ENCODE data around the gene NOL4L. TPM values are rescaled to one million over a fixed set of nuclear protein-coding genes. Genes with fewer than 3 reads are reported as not detected.

Gene NOL4L
- total RNA-seq, 4 donors from 2014 or later, result 45.6 to 105 (median 85.9) TPM

- Histone ChIP-seq H3K4me1 (peaks cover 8 to 30% (median 15%) of the 10 kb centered on the region in 4 donors), H3K27me3 (no peaks in the 10 kb centered on the region), H3K4me3 (no peak overlapping the region), H3K36me3 (peaks cover 0 to 29% (median 14%) of the 10 kb centered on the region in 4 donors), H3K27ac (no peak overlapping the region), H3K9me3 (no peaks in the 10 kb centered on the region)
- in situ Hi-C loops (cut with MboI; ENCODE audit: low pct_ligation_motif_present in 1 of 4, low pct_unique_long_range_greater_than_20kb in 1 of 4, low sequenced_read_pairs in 3 of 4) (no loop called here), intact Hi-C loops (cut with DNase I; ENCODE audit: low total_unique reads) (no loop called here)
- TF ChIP-seq EP300 (IDR thresholded peaks at IDR 0.05; ENCODE audit: low read depth), result no peak
- TF ChIP-seq POLR2A (IDR thresholded peaks at IDR 0.05), result no peak
- TF ChIP-seq, protein P1, sequence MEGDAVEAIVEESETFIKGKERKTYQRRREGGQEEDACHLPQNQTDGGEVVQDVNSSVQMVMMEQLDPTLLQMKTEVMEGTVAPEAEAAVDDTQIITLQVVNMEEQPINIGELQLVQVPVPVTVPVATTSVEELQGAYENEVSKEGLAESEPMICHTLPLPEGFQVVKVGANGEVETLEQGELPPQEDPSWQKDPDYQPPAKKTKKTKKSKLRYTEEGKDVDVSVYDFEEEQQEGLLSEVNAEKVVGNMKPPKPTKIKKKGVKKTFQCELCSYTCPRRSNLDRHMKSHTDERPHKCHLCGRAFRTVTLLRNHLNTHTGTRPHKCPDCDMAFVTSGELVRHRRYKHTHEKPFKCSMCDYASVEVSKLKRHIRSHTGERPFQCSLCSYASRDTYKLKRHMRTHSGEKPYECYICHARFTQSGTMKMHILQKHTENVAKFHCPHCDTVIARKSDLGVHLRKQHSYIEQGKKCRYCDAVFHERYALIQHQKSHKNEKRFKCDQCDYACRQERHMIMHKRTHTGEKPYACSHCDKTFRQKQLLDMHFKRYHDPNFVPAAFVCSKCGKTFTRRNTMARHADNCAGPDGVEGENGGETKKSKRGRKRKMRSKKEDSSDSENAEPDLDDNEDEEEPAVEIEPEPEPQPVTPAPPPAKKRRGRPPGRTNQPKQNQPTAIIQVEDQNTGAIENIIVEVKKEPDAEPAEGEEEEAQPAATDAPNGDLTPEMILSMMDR (IDR thresholded peaks at IDR 0.05), result no peak
- no peak for TF ChIP-seq POLR2AphosphoS5 (IDR thresholded peaks at IDR 0.05)
- 88% methylated on average over 23 of the region's 24 CpGs; no CpG with 5 or more reads in 1 of the 2 donors for WGBS, 2 donors (ENCODE audit: low coverage in 1 of 2)
- DNase-seq, result no peak
Measured at GRCh38 chr20:32452776-32453466, 132.2 kb downstream of the NOL4L start.

GRCh38 chr20:32451682-32452461 lies 133.3 kb downstream of the NOL4L start:
- no peak for TF ChIP-seq EP300 (IDR thresholded peaks at IDR 0.05; ENCODE audit: low read depth)
- no peak for TF ChIP-seq POLR2AphosphoS5 (IDR thresholded peaks at IDR 0.05)
- TF ChIP-seq, protein P1 (IDR thresholded peaks at IDR 0.05), result no peak
- TF ChIP-seq POLR2A (IDR thresholded peaks at IDR 0.05), result no peak
- no peak overlapping the region for H3K27ac ChIP-seq
- intact Hi-C loops (cut with DNase I; ENCODE audit: low total_unique reads) (no loop called here), in situ Hi-C loops (cut with MboI; ENCODE audit: low pct_ligation_motif_present in 1 of 4, low pct_unique_long_range_greater_than_20kb in 1 of 4, low sequenced_read_pairs in 3 of 4) (no loop called here)
- no peaks in the 10 kb centered on the region for H3K27me3 ChIP-seq
- WGBS, 2 donors (ENCODE audit: low coverage in 1 of 2), result 86 to 100% methylated on average over 2 to 25 of the region's 27 CpGs
- H3K9me3 ChIP-seq, result no peaks in the 10 kb centered on the region
- no peak overlapping the region for H3K4me3 ChIP-seq
- DNase-seq, result no peak
- peaks cover 4 to 21% (median 13%) of the 10 kb centered on the region in 4 donors for H3K4me1 ChIP-seq
- H3K36me3 ChIP-seq, result peaks cover 0 to 35% (median 14%) of the 10 kb centered on the region in 4 donors

- no peaks in the 10 kb centered on the region for H3K9me3 ChIP-seq
- H3K27me3 ChIP-seq, result no peaks in the 10 kb centered on the region
- 97% methylated on average over 8 of the region's 8 CpGs; no CpG with 5 or more reads in 1 of the 2 donors for WGBS, 2 donors (ENCODE audit: low coverage in 1 of 2)
- DNase-seq, result no peak
- H3K4me3 ChIP-seq, result no peak overlapping the region
- no peak for TF ChIP-seq POLR2AphosphoS5 (IDR thresholded peaks at IDR 0.05)
- no peak for TF ChIP-seq EP300 (IDR thresholded peaks at IDR 0.05; ENCODE audit: low read depth)
- TF ChIP-seq, protein P1 (IDR thresholded peaks at IDR 0.05), result no peak
- TF ChIP-seq POLR2A (IDR thresholded peaks at IDR 0.05), result no peak
- peaks cover 0 to 16% (median 10%) of the 10 kb centered on the region in 4 donors for H3K4me1 ChIP-seq
- H3K36me3 ChIP-seq, result peaks cover 0 to 41% (median 14%) of the 10 kb centered on the region in 4 donors
- in situ Hi-C loops (cut with MboI; ENCODE audit: low pct_ligation_motif_present in 1 of 4, low pct_unique_long_range_greater_than_20kb in 1 of 4, low sequenced_read_pairs in 3 of 4), result no loop called here
- H3K27ac ChIP-seq, result no peak overlapping the region
- intact Hi-C loops (cut with DNase I; ENCODE audit: low total_unique reads), result no loop called here
Measured at GRCh38 chr20:32451340-32451681, 133.8 kb downstream of the NOL4L start.

GRCh38 chr20:32450484-32451061 lies 134.6 kb downstream of the NOL4L start:
- Histone ChIP-seq H3K4me3 (no peak overlapping the region), H3K27me3 (no peaks in the 10 kb centered on the region), H3K4me1 (peaks cover 0 to 16% (median 10%) of the 10 kb centered on the region in 4 donors), H3K36me3 (peaks cover 0 to 44% (median 13%) of the 10 kb centered on the region in 4 donors), H3K9me3 (no peaks in the 10 kb centered on the region), H3K27ac (no peak overlapping the region)
- intact Hi-C loops (cut with DNase I; ENCODE audit: low total_unique reads), result no loop called here
- no peak for DNase-seq
- in situ Hi-C loops (cut with MboI; ENCODE audit: low pct_ligation_motif_present in 1 of 4, low pct_unique_long_range_greater_than_20kb in 1 of 4, low sequenced_read_pairs in 3 of 4), result no loop called here
- TF ChIP-seq, protein P1 (IDR thresholded peaks at IDR 0.05), result no peak
- TF ChIP-seq POLR2A (IDR thresholded peaks at IDR 0.05) (no peak), EP300 (IDR thresholded peaks at IDR 0.05; ENCODE audit: low read depth) (no peak)
- WGBS, 2 donors (ENCODE audit: low coverage in 1 of 2), result 84% methylated on average over 8 of the region's 9 CpGs; no CpG with 5 or more reads in 1 of the 2 donors
